NCI-H2081 (cell line): ENCODE measurements around the gene GPR68.
"Not testable (repeated sequence)": the region's sequence is repeated elsewhere in the genome, so short reads cannot be mapped to it uniquely, and the experiment has no call there.

ENCODE experiments used
- DNase-seq, 2 experiments: peaks; one replicate each; lab custom pipeline; 2025; lab: John Stamatoyannopoulos, UW

Gene GPR68

GRCh38 chr14:91190853-91191252, 53.7 kb downstream of the GPR68 start:
- no peak for DNase-seq

DNA sequence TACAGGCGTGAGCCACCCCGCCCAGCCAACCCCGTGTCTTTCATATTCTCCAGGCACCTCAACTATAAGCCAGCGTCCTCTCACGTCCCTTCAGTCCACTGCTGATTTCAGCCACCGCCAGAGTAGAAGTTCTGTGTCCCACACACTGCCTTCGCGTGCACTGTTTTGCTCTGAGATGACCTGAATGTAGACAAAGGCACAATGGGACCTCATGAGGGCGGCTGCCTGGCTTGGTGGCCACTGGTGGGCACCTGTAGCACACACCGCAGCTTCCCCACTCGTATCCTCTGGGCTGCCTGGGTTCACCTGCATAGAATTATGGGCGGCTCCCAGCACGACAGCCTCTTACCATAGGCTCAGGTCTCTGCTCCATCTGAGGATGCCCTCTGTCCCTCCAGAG, 57.2 kb downstream of the GPR68 start:
- no peak for DNase-seq

- no peak for DNase-seq
Observed at GRCh38 chr14:91186515-91187066, 57.9 kb downstream of the GPR68 start.

DNA sequence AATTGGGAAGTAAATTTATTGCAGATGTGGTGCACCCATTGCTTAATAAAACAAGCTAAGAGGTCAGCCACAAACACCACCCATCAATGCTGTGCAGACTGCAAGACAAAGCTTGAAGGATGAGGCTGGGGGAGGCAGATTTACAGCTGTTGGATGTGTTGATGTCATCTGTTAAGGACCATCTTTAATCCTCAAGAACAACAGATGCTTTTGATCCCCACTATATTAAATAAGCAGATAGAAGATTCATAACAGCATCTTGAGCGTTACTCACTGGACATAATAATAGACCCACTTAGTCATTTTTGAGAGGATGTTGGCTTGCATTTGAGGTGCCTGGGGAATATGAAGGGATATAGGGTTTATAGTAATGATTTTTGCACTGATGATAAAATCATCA, 58.8 kb downstream of the GPR68 start:
- no peak for DNase-seq

DNA sequence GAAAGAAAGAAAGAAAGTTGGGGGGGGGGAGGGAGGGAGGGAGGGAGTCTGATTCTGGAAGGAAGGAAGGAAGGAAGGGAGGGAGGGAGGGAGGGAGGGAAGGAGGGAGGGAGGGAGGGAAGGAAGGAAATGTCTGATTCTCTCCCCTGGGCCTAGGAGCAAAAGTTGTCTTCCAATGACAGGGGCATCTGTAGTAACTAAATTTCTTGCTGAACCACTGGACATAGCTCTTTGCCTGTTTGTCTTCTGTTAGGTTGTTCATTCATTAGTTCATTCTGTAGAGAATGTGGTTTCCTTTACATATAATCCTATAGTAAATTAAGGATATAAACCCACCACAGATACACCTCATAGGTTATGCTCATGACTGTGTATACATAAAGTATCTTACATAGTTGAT, 59.9 kb downstream of the GPR68 start:
- DNase-seq, result no peak

DNA sequence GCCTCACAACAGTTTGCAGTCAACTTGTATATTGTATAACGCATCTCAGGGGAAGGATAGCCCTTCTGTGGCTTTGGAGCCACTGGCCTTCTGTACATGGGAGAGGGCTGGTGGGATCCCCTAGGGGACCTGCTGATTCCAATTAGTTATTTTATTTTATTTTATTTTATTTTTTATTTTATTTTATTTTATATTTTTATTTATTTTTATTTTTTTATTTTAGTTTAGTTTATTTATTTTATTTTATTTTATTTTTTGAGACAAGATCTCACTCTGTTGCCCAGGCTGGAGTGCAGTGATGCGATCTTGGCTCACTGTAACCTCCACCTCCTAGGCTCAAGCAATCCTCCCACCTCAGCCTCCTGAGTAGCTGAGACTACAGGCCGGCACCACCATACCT, 61.8 kb downstream of the GPR68 start:
- not testable (repeated sequence) for DNase-seq
